Ovary (tissue), 9 donors: ENCODE results near the gene SLC1A7. TPM values are rescaled to one million over a fixed set of nuclear protein-coding genes. Genes with fewer than 3 reads are reported as not detected.

ENCODE experiments used
- DNase-seq, 5 donors: peaks; one replicate each; pipeline ENCODE4 v3.0.0-alpha.2; 2019 to 2020
- H3K27ac ChIP-seq, 2 donors: fragments of 200-600 bp; one replicate each; pipeline versions ENCODE4 v1.5.1 to v1.8.0; 2019 to 2022
- H3K27me3 ChIP-seq: fragments of 200-600 bp; one replicate; pipeline ENCODE4 v1.8.0; 2022
- H3K36me3 ChIP-seq: fragments of 200-600 bp; sonication (generic); one replicate; pipeline ENCODE4 v1.5.1; 2019
- H3K4me1 ChIP-seq: one replicate; pipeline ENCODE4 v1.8.1; 2013; ENCODE audit warnings: mild to moderate bottlenecking, moderate library complexity; ENCODE audit not compliant: insufficient read depth
- H3K4me3 ChIP-seq: fragments of 200-600 bp; sonication (generic); one replicate; pipeline ENCODE4 v1.5.1; 2017
- H3K9me3 ChIP-seq, 2 donors: fragments of 200-600 bp in 1 of 2; sonication (generic) in 1 of 2; one replicate each; pipeline versions ENCODE4 v1.5.1 to v1.8.1; 2013 to 2019; ENCODE audit warnings: mild to moderate bottlenecking in 1 of 2, moderate library complexity in 1 of 2
- CTCF ChIP-seq, 3 donors: fragments of 450-650 bp in 2 of 3; fragments of 200-600 bp in 1 of 3; IDR thresholded peaks; one replicate each; pipeline versions ENCODE4 v1.5.1 to v1.8.0; 2016 to 2022; ENCODE audit warnings: antibody characterized with exemption in 3 of 3, mild to moderate bottlenecking in 1 of 3
- EP300 ChIP-seq: sonication (generic); formaldehyde crosslinking; IDR thresholded peaks from one replicate; pipeline ENCODE4 v1.6.1; 2017; ENCODE audit warnings: antibody characterized with exemption
- POLR2A ChIP-seq: fragments of 450-650 bp; IDR thresholded peaks from one replicate; pipeline ENCODE4 v1.6.1; 2017; ENCODE audit warnings: antibody characterized with exemption, mild to moderate bottlenecking, moderate library complexity
- WGBS, 3 donors: extraction: QIAGEN DNeasy Blood & Tissue Kit in 1 of 3; methylation state at CpG; one replicate each; pipeline versions ENCODE4 v1.1.5 to v1.1.7; 2013 to 2017; 5-methylcytosine and 5-hydroxymethylcytosine counted together
- intact Hi-C, 4 donors: fragments of 100-400 bp; cut with DNase I; formaldehyde crosslinking; loops; one replicate each; pipeline versions ENCODE4 v1.11.0 to v1.15.1; 2022 to 2023
- polyA plus RNA-seq, 2 donors: library from polyadenylated mRNA; stranded (reverse); fragments of 200-250 nt in 1 of 2; fragments of 350-450 nt in 1 of 2; fragmentation: Illumina TruSeq in 1 of 2; extraction: RNeasy Lipid Tissue Mini Kit (QIAGEN cat#74804) in 1 of 2; gene quantifications; one replicate each; pipeline ENCODE4 v1.2.3, GENCODE V29; 2013 to 2014
- total RNA-seq, 7 donors: library from RNA; depleted of rRNA in 2 of 7; stranded (reverse); fragments of >200 nt in 2 of 7; fragmentation: NEBNext Ultra II Directional in 3 of 7; extraction: Animal tissue kit (Norgen Biotek cat#: 25700) in 3 of 7; gene quantifications; one replicate each; pipeline versions ENCODE4 v1.1.0 to v1.2.4, GENCODE V29; 2016 to 2023
- donor health status: DM: no; HTN: no; CAD: no; lungs with moderate emphysema.
- donor health status: DM: no; HTN: no; CAD: no.
- donor health status: Bipolar disorder and iron deficiency.
- donor health status: DM: yes; HTN: yes; CAD: no.
- donor health status: DM: no; HTN: no; CAD: no.
- donor health status: DM: yes; HTN: yes; CAD: no.

SLC1A7 gene
- total and polyA plus RNA-seq, 9 donors, result 0.25 to 0.28 TPM; not detected in 7

- WGBS, 3 donors, result 27 to 37% (median 33%) methylated on average over 17 to 18 of the region's 18 CpGs
Observed at GRCh38 chr1:53121319-53122172, 20.9 kb downstream of the SLC1A7 start.

GRCh38 chr1:53120659-53121058, 21.8 kb downstream of the SLC1A7 start:
- H3K9me3 ChIP-seq, result no peaks in the 10 kb centered on the region
- H3K4me3 ChIP-seq, result no peak overlapping the region
- TF ChIP-seq CTCF (IDR thresholded peaks at IDR 0.05), result no peak
- TF ChIP-seq EP300, result no peak
- TF ChIP-seq POLR2A, result no peak
- no peaks in the 10 kb centered on the region for H3K36me3 ChIP-seq
- WGBS, 3 donors, result 81 to 95% (median 90%) methylated on average over 11 to 12 of the region's 12 CpGs
- no peaks in the 10 kb centered on the region for H3K27me3 ChIP-seq
- no peak overlapping the region for H3K27ac ChIP-seq
- H3K4me1 ChIP-seq, result peaks cover 37% of the 10 kb centered on the region
- no peak for DNase-seq
- intact Hi-C loops, result no loop called here

More at GRCh38 chr1:53121319-53122172, 20.9 kb downstream of the SLC1A7 start:
- peak; percentile 82 to 90 (median 83) for DNase-seq
- TF ChIP-seq EP300 (no peak), CTCF (IDR thresholded peaks at IDR 0.05) (no peak), POLR2A (no peak)
- Histone ChIP-seq H3K9me3 (no peaks in the 10 kb centered on the region), H3K4me1 (peaks cover 35% of the 10 kb centered on the region), H3K27me3 (no peaks in the 10 kb centered on the region), H3K4me3 (no peak overlapping the region), H3K36me3 (no peaks in the 10 kb centered on the region), H3K27ac (peak overlapping the region; percentile 18 to 83)
- intact Hi-C loops, result no loop called here

GRCh38 chr1:53117836-53118235, 24.6 kb downstream of the SLC1A7 start:
- Histone ChIP-seq H3K9me3 (no peaks in the 10 kb centered on the region), H3K4me1 (peaks cover 31% of the 10 kb centered on the region), H3K27ac (no peak overlapping the region), H3K4me3 (no peak overlapping the region), H3K27me3 (no peaks in the 10 kb centered on the region), H3K36me3 (no peaks in the 10 kb centered on the region)
- intact Hi-C loops, result no loop called here
- WGBS, 3 donors, result 81 to 90% (median 86%) methylated on average over 9 of the region's 9 CpGs
- no peak for DNase-seq
- TF ChIP-seq CTCF (IDR thresholded peaks at IDR 0.05) (no peak), POLR2A (no peak), EP300 (no peak)

- 87 to 94% (median 90%) methylated on average over 11 of the region's 11 CpGs for WGBS, 3 donors
- Histone ChIP-seq H3K27ac (no peak overlapping the region), H3K4me1 (peaks cover 23% of the 10 kb centered on the region), H3K9me3 (no peaks in the 10 kb centered on the region), H3K27me3 (no peaks in the 10 kb centered on the region), H3K36me3 (no peaks in the 10 kb centered on the region), H3K4me3 (no peak overlapping the region)
- no peak for DNase-seq
- TF ChIP-seq POLR2A (no peak), EP300 (no peak), CTCF (IDR thresholded peaks at IDR 0.05) (no peak)
- intact Hi-C loops, result no loop called here
Observed at GRCh38 chr1:53116933-53117600, 25.4 kb downstream of the SLC1A7 start.
